Stimulated activated CD4-positive, alpha-beta T cell treated with anti-CD3 and anti-CD28 coated beads, Interleukin-4, amount 100 ng/mL, for 4 hours (primary cell): Measurements from ENCODE around the gene AK9.
A peak's percentile ranks its signal among the peaks of the same experiment; 100 is the strongest.
"Not testable (repeated sequence)": the region's sequence is repeated elsewhere in the genome, so short reads cannot be mapped to it uniquely, and the experiment has no call there.

Experiments used
- DNase-seq, 2 experiments: peaks; one replicate each; pipeline ENCODE4 v3.0.0-alpha.2; 2020

Gene AK9

GRCh38 chr6:109690737-109691621 lies at the start of gene AK9, which contains the start of gene FIG4:
Gene AK9, minus strand, starts transcription at chr6:109691202. Its CDS starts 15,457 bp downstream, at chr6:109675745.
Gene FIG4, plus strand, starts transcription at chr6:109691296. Its CDS starts 140 bp downstream, at chr6:109691436.
- DNase-seq = peak; percentile 89 to 90

GRCh38 chr6:109740787-109741186 lies 49.8 kb upstream of the AK9 start:
- DNase-seq = no peak

- DNase-seq = no peak
These were observed 48.7 kb upstream of the AK9 start for GRCh38 chr6:109739686-109740085.

DNA sequence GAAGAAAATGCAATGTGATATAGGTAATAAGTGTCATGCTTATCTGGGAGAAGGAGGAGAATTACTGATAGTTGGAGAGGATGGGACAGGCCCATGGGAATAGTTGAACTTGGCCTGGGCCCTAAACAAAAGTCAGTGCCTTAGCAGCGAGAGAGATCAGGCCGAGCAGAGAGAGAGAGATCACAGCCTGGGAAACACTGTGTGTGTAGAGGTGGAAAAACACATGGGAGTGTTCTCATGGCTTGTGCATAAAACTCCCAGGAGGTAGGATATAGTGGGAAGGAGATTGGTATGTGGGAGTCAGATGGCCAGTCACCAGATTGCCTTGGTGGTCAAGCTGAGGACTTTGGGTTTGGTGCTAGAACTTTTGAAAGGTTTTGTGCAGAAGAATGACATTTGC lies 47.7 kb upstream of the AK9 start:
- no peak for DNase-seq

DNA sequence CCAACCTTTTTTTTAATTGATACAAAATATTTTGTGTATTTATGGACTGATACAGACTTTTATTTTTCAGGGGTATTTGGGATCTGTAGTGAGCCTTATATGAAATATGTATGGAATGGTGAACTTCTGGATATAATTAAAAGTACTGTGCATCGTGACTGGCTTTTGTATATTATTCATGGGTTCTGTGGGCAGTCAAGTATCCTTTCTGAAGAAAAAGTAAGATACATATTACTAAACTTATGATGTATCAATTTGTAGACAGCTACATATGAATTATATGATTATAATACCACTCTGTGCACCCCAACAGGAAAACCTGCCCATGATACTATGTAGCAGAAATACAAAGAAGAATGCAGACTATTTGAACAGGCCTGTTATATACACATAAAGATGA lies 47.3 kb upstream of the AK9 start:
- DNase-seq = no peak

DNA sequence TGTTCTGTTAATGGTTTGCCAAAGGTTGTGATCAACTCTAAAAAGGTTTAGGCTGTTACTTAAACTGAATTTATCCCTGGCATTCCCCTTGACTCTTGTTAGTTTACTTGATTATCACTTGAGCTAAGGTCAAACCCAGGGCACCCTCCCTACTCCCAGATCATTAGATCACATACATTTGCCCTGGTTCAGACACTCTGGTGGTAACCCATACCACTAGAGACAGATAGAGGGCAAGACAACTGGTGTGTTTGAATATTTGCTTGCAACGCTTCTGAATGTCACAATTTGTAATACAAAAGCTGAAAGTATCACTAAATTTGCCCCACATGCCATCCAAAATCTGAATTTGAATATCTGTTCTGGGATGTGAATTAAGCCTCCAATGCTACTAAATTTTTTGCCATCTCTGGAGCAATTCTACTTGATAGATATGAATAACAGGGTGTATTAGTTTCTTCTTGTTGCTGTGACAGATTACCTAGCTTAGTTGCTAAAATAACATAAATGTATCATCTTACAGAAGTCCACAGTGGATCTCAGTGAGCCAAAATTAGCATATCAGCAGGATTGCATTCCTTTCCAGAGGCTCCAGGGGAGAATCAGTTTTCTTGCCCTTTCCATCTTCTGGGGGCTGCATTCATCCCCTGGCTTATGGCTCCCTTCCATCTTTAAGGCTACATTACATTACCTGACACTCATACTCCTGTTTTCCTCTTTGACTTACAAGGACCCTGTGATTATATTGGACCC lies 45.4 kb upstream of the AK9 start:
- no peak for DNase-seq

DNA sequence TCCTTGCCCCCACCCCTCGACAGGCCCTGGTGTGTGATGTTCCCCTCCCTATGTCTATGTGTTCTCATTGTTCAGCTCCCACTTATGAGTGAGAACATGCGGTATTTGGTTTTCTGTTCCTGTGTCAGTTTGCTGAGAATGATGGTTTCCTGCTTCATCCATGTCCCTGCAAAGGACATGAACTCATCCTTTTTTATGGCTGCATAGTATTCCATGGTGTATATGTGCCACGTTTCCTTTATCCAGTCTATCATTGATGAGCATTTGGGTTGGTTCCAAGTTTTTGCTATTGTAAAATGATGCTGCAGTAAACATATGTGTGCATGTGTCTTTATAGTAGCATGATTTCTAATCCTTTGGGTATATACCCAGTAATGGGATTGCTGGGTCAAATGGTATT lies 34.2 kb upstream of the AK9 start:
- not testable (repeated sequence) for DNase-seq

DNA sequence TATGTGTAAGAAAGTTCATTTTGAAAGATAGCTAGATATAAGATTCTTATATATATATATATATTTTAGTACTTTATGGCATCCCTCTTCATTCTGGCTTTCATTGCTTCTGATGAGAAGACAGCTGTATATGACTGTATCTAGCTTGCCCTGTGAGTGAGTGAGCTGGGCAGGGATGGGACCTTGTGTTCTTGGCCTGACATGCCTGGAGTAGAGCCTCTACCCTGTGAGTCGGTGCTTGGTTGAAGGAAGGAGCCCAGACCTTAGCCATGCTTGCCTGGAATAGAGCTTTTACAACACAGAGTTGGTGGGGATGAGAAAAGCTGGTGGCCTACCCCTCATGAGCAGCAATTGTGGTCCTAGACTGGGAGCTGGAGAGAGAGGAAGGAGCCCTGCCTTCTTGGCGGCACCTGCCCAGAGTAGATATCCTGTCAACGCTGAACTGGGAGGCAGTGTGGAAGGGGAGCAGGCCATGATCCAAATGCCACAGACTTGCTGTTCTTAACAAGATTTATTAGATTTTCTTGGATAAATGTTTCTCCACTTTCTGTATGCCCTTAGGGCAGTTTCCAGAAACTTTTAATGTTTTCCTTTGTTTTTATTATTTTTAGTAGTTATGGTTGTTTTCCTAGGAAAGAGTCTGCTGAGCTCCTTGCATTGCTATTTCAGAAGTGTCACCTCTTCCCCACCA lies 31.7 kb upstream of the AK9 start:
- no peak for DNase-seq

- no peak for DNase-seq
These were observed 31.0 kb upstream of the AK9 start for GRCh38 chr6:109722011-109722410.

- no peak for DNase-seq
These were observed 29.3 kb upstream of the AK9 start for GRCh38 chr6:109720311-109720710.

DNA sequence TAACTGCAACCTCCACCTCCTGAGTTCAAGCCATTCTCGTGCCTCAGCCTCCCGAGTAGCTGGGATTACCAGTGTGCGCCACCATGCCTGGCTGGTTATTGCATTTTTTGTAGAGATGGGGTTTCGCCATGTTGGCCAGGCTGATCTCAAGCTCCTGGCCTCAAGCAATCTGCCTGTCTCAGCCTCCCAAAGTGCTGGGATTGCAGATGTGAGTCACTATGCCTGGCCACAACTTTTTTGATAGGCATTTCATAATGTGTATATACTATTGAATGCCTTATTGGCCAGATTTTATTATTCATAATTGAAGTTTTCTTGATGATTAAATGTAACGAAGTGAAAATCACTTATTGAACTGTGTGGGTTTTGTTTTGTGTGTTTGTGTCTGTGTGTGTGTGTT lies 28.0 kb upstream of the AK9 start:
- no peak for DNase-seq

DNA sequence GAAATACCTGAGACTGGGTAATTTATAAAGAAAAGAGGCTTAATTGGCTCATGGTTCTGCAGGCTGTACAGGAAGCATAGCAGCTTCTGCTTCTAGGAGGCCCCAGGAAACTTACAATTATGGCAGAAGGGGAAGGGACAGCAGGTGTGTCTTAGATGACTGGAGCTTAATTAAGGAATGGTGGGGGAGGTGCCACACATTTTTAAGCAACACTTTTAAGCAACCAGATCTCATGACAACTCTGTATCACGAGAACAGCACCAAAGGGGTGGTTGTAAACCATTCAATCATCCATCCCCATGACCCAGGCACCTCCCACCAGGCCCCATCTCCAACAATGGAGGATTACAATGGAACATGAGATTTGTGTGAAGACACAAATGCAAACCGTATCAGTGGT lies 27.0 kb upstream of the AK9 start:
- no peak for DNase-seq

DNA sequence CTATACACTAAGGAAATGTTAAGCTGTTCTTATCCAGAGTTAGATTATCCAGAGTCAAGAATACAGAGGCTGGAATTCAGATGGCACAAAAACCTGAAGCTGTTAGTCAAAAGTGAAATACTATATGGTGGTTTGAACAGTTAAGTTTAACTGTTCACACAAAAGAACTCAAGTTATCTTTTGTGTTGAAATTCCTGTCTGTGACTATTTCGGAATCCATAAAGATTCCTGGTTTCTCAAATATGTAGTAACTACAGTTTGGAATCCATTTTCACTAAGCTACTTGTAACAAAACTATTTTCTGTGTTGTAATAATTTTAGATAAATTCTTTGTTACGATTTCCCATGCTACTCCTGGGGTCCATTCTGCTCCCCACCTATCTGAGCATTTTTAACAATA lies 24.6 kb upstream of the AK9 start:
- DNase-seq = no peak

DNA sequence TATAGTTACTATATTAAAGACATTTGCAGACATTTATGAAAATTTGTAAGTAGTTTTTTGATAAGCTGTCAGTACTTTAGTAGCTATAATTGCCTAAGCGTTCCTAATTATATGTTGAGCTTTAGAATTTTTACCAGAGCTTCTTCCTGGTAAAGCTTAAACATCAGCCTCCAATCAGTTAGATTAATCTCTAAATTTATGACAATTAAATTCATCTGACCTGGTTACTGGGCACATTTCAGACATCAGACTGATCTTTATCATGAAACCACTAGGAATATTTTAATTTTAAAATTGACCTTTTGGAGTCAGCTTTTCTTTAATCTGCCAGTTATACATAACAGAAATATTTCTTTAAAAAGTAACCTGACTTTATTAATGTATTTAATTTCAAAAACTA lies 23.6 kb upstream of the AK9 start:
- DNase-seq = no peak

DNA sequence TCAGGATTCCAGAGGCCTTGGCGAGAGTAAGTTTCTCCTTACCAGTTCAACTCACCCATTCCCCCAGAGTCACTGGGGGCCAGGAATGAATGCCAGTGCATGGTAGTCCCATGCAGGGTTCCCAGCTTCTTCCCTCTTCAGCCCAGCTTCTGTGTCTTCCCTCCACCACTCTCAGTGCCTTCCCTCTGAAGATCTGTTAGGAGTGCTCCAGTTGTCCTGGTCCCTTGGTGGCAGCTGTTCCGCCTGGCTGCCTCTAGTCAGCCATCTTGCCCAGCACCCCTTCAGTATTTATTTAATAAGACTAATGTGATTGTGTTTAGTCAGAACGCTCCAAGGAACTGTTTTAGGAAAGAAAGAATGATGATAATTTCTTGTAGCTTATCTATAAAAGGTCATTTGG lies 23.2 kb upstream of the AK9 start:
- DNase-seq = no peak

DNA sequence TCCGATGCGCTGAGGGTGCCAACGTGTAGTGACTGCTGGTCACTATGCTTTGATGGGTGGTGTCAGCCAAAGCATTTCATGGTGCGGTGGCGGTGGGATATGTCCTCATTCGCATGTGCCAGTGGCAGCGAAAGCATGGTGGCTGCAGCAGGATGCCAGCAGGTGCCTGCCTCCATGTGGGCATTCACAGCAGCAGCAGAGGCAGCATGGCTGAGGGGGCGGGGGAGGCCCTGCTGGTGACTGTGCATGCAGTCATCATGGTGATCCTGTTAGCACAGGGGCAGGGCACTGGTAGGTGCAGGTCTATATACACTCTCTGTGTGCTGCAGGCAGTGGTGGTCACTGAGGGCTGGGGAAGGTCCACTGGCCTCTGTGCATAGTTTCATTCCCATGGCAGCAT lies 22.1 kb upstream of the AK9 start:
- peak; percentile 4 to 25 for DNase-seq

DNA sequence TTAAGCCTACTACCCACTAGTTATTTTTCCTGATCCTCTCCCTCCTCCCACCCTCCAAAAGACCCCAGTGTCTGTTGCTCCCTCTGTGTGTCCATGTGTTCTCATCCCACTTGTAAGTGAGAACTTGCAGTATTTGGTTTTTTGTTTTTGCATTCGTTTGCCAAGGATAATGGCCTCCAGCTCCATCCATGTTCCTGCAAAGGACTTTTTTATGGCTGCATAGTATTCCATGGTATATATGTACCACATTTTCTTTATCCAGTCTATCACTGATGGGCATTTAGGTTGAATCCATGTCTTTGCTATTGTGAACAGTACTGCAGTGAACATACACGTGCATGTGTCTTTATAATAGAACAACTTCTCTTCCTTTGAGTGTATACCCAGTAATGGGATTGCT lies 17.1 kb upstream of the AK9 start:
- not testable (repeated sequence) for DNase-seq

GRCh38 chr6:109706513-109706912 lies 15.5 kb upstream of the AK9 start:
- no peak for DNase-seq

DNA sequence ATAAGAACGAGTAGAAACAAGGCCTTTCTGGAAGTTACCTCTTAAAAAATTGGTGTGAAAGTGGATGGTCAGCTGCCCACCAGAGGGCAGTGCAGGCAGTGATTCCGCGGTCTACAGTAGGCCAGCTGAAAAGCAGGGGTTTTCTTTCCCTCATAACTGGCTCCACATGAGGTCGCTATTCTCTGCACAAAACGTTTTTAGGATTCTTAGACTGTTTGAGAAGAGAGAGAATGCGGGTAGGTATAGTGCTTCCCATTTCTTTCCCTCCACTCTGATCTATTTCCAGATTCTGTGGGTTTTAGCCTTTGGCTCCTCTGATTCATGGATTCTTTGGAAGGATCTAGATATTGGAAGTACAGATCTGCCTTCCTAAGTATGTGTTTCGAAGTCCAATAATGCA lies 14.3 kb upstream of the AK9 start:
- DNase-seq = peak; percentile 60 to 63

- DNase-seq = no peak
These were observed 11.8 kb upstream of the AK9 start for GRCh38 chr6:109702791-109703190.

GRCh38 chr6:109701774-109702173 lies 10.8 kb upstream of the AK9 start:
- DNase-seq = no peak

- no peak for DNase-seq
These were observed 10.2 kb upstream of the AK9 start for GRCh38 chr6:109701221-109701620.

DNA sequence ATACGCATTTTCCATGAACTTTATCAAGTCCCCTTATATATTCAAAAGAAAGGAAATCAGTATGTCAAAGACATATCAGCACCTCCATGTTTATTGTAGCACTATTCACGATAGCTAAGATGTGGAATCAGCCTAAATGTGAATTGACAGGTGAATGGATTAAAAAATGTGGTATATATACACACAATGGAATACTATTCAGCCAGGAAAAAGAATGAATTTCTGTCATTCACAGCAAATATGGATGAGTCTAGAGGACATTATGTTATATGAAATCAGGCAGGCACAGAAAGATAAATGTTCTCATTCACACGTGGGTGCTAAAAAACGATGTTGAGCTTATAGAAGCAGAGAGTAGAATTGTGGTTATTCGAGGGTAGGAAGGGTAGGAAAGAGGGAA lies 5.4 kb upstream of the AK9 start:
- DNase-seq = no peak

DNA sequence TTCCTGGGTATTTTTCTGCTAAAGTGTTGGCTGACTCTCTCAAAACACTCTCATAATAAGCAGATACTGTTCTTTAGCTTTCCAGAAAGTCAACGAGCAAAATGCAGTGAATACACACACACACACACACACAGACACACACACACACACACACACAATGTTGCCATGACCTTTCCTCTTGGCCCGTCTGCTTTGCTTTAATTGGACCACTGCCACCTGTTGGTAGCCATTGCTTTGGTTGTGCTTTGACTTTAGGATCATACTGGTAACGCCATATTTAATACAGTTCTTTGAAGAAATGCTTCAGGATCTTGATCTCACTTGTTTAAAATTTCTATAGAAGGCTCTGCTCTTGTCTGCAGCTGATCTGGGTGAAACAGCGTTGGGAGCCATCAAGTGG lies 4.5 kb upstream of the AK9 start:
- DNase-seq = no peak
